Measurements from ENCODE around the gene ZFAND2A.

DNA sequence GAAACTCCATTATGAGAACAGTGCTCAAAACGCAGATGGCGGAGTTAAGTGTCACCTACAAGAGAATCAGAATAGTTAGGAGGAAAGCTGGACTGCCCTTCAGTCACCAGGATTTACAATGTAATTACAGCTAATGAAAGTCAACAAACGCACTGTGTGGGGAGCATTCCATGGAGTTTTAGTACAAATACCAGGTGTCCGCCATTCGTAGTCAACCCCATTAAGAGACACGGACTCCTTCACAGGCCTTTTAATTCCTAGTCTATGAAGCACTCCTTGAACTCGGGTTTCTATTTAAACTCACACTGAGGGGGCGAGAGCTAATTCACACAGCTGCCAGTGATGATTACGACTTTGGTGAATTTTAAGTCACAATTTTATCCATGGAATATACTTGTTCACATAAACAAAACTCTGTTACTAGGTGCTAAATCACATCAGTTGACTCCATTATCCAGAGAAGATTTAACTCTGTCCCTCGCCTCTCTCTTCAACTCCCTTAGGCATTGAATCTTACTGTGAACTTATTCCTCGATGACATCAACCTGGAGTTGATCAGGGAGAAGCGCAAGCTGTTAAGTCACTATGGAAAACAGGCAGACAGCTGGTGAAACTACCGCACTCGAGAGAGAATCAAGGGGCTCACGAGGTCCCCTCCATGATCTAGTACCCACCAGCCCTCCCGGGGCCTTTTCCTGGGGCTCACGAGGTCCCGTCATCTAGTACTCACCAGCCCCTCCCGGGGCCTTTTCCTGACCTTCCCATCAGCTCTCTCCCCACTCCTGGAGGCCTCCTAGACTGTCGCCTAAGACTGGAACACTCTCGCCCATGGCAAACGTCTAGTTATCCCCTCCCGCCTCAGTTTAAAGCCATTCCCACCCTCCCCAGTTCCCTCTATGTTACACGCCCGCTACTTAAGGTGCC is 1.5 kb downstream of the ZFAND2A start:
- TF ChIP-seq, protein P1, sequence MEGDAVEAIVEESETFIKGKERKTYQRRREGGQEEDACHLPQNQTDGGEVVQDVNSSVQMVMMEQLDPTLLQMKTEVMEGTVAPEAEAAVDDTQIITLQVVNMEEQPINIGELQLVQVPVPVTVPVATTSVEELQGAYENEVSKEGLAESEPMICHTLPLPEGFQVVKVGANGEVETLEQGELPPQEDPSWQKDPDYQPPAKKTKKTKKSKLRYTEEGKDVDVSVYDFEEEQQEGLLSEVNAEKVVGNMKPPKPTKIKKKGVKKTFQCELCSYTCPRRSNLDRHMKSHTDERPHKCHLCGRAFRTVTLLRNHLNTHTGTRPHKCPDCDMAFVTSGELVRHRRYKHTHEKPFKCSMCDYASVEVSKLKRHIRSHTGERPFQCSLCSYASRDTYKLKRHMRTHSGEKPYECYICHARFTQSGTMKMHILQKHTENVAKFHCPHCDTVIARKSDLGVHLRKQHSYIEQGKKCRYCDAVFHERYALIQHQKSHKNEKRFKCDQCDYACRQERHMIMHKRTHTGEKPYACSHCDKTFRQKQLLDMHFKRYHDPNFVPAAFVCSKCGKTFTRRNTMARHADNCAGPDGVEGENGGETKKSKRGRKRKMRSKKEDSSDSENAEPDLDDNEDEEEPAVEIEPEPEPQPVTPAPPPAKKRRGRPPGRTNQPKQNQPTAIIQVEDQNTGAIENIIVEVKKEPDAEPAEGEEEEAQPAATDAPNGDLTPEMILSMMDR (IDR thresholded peaks at IDR 0.05), result no peak
- TF ChIP-seq POLR2A (IDR thresholded peaks at IDR 0.05) (no peak), EP300 (IDR thresholded peaks at IDR 0.05) (no peak)
